HG03095 (cell line): Measurements from ENCODE around the gene ACTRT2.

Source experiments
- ATAC-seq: cut with Tn5 transposase; IDR thresholded peaks from one replicate; pipeline ENCODE4 v1.9.1; 2021; ENCODE audit warnings: moderate library complexity; ENCODE audit not compliant: unreplicated experiment

Gene ACTRT2

DNA sequence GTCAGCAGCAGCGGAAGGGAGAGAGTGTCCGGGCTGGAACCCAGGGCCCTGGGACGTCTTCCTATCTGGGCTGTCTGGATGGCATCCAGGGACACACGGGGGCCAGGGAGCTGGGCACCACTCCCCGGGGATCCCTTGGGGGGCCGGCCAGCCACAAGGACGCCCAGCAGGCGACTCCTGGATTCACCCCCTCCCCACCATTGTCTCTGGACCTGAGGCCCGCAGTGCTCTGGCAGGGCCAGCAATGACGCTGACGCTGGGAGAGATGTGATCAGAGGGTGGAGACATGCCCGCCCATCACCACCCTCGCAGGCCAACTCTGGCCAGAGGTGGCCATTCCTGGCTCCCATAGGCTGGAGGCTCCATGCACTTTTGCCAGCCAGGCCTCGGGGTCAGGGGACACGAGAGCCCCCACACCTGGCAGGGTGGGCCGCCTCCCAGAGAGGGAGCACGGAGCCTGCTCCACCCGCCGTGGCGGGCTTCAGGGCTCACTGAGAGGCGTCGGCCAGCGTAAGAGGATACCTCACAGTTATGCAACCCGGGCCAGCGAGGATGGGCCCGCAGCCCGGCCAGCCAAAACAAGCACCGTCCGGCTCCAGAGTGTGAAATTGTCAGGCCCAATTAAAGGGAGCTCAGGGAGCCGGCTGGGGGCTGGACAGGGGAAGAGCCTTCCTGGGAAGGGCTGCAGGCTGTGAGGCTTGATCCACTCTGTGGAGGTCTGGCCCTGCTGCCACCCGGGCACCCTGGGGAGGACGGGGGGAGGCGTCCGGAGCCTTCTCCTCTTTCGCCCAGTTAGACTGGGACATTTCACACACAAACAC lies 10.3 kb downstream of the ACTRT2 start:
- no peak for ATAC-seq

DNA sequence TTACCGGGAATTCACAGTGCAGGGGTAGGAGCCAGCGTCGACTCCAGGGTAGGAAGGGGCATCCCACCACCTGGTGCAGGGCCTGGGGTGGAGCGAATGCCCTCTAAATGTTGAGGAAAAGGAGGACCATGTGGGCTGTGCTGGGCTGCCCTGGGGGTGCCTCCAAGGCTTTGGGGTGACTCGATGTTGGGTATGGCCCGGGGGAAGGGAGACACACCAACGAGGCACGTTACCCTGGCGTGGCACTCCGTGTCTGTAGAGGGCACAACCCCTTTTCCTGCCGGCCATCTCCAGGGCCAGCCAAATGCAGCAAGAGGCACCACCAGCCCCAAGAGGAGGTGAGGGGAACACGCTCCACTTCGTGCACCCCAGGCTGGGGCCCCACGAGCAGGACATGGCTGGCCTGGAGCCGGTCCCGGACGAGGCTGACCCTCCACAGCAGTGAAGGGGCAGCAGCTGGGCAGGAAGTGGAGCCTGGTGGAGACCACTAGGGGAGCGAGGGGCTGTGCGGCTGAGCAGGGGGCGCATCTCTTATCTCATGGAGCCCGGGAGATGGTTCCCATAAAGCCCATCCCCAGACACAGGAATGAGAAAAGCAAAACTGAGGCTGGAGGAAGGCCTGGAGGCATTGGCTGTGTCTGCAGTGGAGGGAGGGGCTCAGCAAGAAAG lies 11.2 kb downstream of the ACTRT2 start:
- no peak for ATAC-seq

GRCh38 chr1:3033040-3033789 lies 11.9 kb downstream of the ACTRT2 start:
- no peak for ATAC-seq

DNA sequence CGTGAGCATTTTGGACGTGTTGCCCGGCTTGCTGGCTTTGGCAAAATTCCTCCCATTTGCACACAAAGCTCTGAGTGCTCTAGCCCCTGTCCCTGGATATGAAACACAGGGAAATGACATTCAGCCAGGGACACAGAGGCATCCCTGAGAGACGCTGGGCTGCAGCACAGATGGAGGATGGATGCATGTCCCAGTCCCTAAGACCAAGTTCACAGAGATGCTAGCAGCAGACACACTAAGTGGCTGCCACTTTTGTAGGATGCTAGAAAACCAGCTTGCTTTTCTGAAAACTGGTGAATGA lies 12.5 kb downstream of the ACTRT2 start:
- no peak for ATAC-seq

GRCh38 chr1:3034162-3034561 lies 12.9 kb downstream of the ACTRT2 start:
- no peak for ATAC-seq

DNA sequence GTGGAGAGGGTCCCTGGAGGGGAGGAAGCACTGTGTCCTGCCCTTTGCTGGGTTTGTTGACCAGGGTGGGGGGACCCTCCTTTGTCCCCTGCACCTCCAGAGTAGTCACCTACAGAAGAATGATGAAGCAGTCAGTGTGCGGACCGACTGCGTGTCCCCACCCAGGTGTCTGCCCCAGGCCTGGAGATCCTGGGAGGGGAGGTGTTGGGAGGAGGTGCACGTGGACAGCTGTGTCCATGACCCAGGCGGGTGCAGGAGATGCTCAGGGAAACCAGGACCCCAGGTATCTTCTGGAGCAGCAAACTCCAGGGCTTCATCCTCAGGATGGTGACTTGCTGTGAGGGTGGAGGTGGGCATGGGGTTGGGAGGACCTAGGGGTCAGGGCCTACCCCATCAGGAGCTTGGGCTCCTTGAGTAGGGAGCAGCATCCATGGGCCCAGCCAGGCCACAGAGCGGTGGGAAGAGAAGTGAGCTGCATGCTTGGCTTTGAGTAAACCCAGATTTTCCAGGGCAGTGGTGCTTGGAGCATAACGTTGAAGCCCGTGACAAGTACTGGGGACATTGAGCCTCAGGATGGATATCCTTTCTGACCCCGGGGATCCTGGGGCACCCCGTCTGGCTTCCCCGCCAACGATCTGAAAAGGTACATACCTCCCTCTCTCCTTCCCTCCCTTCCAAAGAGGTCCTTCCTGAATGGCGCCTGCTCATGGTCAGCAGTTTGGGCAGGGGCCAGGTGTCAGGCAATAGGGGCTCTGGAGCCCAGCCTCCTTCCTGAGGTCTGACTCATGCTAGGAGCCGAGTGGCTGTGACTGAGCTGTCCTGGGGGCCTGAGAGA lies 13.7 kb downstream of the ACTRT2 start:
- no peak for ATAC-seq

DNA sequence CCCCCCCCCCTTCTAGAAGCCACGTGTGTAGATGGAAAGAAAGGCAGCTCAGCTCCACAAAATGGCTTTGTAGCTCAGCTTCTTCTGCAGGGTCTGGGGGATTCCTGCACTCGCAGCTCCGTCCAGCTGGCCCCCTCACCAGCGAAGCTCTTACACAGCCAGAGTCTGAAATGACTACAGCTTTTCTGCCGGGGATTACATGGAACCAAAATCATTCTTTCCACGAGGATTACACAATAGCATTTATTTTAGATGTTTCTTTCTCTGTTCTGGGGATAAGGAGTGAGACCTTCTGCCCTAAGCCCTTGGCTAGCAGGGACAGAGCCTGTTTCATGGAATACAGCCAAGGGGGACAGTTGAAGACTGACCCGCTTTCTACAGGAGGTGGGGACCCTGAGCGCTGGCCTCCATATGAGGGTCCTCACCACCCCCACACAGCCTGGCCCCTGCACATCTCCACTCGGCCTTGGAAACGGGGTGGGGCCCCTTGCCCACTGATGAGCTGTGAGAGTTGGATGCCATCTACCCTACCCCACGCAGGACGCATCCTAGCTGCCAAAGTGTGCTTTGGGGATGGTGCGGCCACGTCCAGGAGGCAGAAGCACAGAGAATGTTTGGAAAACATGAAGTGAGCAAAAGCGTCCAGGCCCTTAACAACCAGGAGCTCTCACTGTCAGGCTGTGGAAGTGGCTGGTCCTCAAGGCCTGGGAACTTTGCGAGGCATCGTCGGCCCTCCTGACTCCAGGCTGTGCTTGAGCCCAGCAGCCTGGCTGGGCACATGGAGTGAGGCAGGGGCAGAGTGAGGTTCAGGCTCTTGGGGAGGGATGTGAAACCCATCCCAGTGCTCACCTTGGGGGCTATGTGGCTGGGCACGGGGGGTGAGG lies 14.5 kb downstream of the ACTRT2 start:
- ATAC-seq: no peak

DNA sequence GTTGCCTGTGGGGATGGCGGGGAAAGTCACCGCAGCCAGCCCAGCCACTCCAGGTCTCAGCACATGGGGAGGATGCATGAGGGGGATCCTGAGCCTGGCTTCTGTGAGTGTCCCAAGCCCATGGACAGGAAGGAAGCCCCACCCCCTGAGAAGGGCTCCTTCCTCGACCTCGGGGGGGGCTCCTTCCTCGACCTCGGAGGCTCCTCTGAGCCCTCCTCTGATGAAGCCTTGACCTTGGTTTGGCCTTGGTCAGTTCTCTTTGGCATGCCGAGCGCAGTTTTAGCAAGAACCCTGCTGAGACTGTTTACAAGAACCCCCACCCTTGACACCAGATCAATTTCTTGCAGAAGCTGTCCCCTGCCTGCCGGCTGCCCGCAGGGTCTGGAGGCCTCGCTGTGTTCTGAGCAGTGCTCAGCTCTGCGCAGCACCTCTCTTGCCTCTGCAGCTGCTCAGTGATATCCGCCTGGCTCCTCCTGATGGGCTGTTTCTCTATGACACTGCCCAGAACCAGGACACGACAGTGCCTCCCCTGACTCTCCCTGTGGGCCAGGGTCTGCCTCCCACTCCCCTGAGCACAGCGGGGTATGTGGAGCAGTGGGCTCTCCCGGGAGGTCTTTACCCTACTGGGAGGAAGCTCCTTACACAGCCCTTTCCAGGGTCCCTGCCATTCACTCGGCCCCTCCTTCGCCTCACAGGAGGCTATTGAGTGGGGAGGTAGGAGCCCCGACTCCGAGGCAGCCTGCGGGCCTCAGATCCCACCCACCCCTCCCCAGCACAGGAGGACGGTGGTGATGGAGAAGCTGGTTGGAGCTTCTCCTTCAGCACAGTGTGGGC lies 15.4 kb downstream of the ACTRT2 start:
- ATAC-seq: no peak

DNA sequence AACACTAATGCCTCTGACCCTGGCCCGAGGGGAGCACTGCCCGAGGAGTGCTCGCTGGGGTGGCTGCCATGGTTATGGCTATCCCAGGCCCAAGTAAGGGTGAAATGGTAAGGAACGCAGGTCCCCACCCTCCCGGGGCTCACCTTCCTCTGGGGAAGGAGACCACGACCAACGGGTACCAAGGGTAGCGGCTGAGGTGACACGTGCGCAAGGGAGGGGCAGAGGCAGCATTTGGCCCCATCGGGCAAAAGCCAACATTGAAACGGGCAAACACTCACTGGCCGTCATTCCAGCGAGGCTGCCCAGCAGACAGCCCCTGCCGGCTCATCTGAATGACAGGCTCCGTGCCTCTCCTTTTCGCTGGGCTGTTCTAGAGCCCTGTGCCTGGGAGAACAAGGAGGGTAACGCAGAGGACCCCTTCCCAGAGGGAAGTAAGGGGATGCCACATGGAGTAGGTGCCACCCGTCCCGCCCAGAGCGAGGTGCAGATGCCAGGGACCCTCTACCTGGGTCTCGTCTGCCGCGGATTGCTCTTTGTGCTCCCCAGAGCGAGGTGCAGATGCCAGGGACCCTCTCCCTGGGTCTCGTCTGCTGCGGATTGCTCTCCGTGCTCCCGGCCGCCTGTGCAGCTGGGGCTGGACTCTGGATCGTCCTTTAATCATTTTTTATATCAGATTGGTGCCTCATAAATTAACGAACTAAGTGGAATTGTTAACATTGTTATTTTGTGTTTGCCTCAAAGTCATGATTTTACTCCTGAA lies 16.2 kb downstream of the ACTRT2 start:
- ATAC-seq: no peak

GRCh38 chr1:3038113-3038551 lies 16.9 kb downstream of the ACTRT2 start:
- no peak for ATAC-seq

GRCh38 chr1:3038571-3039181 lies 17.4 kb downstream of the ACTRT2 start:
- no peak for ATAC-seq

GRCh38 chr1:3040004-3040403 lies 18.7 kb downstream of the ACTRT2 start:
- ATAC-seq: no peak

GRCh38 chr1:3042481-3042880 lies 21.2 kb downstream of the ACTRT2 start:
- ATAC-seq: no peak

DNA sequence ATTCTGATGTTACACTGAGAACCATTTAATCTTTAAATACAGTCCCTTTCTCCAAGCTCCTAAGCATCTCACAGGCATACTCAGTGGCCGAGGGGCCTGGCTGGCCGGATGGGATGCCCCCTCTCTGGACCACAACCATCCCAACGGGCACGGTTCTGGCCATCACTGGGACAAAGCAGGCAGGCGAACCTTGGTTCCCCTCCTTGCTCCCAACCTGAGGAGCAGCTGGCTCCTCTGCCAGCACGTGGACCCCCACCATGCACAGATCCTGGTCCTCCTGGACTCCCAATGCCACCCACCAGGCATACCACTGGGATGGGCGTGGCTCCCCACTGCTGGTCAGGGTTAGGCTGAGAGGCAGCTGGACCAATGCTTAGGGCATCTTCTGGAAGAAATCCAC lies 27.9 kb downstream of the ACTRT2 start:
- ATAC-seq: no peak

GRCh38 chr1:3049905-3050304 lies 28.6 kb downstream of the ACTRT2 start:
- no peak for ATAC-seq

DNA sequence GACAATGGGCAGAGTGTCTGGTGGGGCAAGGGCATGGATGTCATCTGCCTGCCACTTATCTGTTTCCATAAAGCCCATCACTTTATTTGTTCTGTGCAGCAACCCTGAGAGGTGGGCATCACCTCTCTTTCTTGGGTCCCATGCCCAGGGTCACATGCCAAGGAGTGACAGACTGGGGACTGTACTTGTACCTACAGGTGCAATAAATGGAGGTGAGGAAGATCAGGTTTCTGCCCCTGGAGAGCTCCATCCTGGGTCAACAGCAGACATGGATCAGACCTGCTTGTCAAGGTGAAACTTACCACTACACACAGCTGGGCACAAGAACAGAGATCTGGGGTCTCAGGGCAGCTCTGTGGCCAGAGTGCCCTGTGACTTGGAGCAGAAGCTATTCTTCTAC lies 29.3 kb downstream of the ACTRT2 start:
- ATAC-seq: no peak

DNA sequence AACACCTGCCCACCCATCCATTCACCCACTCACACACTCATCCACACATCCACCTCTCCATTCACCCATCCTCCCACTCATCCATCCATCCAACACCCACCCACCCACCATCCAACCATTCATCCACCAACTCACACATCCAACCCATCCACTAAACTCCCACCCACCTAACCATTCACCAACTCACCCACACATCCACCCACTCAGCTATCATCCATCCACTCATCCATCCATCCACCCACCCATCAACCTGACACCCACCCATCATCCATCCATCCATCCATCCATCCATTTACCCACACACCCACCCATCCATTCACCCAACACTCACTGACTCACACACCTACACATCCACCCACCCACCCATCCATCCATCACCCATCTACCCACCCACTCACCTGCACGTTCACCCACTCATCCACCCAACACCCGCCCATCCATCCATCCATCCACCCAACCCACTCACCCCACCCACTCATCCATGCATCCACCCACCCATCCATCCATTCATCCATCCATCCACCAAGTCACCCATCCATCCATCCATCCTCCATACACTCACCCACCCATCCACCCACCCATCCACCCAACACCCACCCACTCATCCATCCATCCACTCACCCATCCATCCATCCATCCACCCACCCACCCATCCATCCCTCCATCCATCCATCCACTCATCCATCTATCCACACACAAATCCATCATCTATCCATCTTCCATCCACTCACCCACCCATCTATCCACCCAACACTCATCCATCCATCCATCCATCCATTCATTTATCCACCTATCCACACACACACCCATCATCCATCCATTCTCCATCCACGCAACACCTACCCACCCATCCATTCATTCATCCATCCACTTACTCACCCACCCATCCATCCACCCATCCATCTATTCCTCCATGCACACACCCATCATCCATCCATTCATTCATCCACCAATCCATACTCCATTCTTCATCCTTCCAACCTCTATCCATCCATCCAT lies 30.3 kb downstream of the ACTRT2 start:
- no peak for ATAC-seq
